Globus pallidus (tissue), 1 donor: ENCODE measurements around the gene CYP4F2.
"Not testable (repeated sequence)": the region's sequence is repeated elsewhere in the genome, so short reads cannot be mapped to it uniquely, and the experiment has no call there.

Source experiments
- DNase-seq: peaks from one replicate; pipeline ENCODE4 v3.0.0-alpha.2; 2015; ENCODE audit warnings: low spot score

Gene CYP4F2

DNA sequence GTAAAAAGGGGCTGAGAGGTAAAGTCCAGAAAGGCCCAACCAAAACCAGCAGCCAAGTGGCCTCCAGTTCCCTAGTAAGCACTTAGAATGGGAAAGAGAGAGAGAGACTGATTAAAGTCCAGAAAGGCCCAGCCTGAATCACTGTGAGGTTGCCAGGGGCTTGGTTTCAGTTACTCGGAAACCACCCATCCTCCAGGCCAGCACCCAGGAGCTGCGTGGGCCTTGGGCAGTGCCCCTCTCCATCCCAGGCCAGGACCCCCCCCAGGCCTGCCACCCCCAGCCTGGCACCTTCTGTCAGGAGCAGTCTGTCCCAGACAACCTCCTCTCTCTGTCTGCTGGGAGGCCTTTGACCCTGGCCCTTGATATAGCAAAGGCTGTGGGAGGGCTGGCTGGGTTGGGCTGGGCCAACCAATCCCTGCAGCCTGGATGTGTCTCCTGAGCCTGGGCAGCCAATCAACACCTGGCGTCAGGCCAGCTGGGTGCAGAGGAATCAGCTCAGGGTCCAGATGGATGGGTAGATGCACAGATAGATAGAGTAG, at the start of gene CYP4F2:
Gene CYP4F2, minus strand, starts transcription at position 337 of the 539 bp plus-strand sequence. CDS start 463 bp downstream, outside the sequence.
- no peak for DNase-seq

GRCh38 chr19:15945301-15945700, 47.4 kb upstream of the CYP4F2 start:
- no peak for DNase-seq

GRCh38 chr19:15944401-15944800, 46.5 kb upstream of the CYP4F2 start:
- DNase-seq = no peak

- DNase-seq = no peak
Observed at GRCh38 chr19:15937771-15938170, 39.9 kb upstream of the CYP4F2 start.

DNA sequence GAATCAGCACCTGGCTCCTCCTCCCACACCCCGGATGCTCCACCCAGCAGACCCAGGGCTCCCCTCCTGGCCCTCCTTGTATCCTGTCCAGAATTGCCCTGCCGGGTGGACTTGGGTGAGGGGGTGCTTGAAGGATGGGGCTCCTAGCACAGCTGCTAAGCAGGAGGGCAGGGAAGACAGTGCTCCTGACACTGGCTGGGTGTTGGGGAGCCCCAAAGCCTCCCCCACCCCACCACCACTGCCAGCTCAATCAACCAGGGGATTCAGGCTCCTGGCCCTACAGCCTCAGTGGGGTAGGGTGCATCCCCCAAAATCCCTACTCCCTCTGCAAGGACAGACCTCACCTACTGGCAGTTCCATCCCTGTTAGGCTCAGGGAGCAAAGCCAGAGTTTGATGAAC, 39.1 kb upstream of the CYP4F2 start:
- DNase-seq = no peak

DNA sequence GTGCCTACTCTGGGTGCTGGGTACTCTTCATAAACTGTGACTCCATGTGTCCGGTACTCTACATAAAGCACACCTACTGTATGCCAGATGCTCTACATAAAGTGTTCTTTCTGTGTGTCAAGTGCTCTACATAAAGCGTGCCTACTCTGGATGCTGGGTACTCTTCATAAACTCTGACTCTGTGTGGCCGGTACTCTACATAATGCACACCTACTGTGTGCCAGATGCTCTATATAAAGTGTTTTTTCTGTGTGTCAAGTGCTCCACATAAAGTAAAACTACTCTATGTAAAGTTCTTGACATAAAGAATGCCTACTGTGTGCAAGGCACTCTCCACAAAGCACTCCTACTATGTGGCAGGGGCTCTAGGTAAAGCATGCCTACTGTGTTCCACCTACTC, 38.3 kb upstream of the CYP4F2 start:
- no peak for DNase-seq

GRCh38 chr19:15935167-15935702, 37.4 kb upstream of the CYP4F2 start:
- peak; percentile 1 for DNase-seq

- DNase-seq = peak; percentile 43
Observed at GRCh38 chr19:15934332-15935078, 36.6 kb upstream of the CYP4F2 start, which contains the start of gene CYP4F11. Gene CYP4F11 (minus strand): TSS chr19:15934529. CDS start chr19:15934408, 121 bp downstream.

GRCh38 chr19:15933761-15934331, 36.0 kb upstream of the CYP4F2 start:
- not testable (repeated sequence) for DNase-seq

- no peak for DNase-seq
Observed at GRCh38 chr19:15928321-15928720, 30.4 kb upstream of the CYP4F2 start.

DNA sequence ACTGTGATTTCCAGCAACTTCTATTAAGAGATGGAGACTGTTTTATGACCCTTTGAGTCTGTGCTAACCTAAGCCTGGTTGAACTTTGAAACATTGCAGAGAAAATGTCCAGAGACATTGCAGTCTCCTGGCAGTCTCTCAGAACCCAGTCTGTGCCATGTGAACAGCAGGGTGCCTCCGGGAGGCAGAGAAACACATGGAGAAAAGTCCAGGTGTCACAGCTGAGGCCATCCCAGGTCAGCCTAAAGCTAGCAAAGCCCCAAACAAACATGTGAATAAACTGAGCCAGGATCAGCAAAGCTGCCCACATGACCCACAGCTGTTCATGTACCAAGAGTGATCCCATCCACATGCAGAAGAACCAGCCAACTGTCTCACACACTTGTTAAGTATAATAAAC, 28.6 kb upstream of the CYP4F2 start:
- DNase-seq = no peak

DNA sequence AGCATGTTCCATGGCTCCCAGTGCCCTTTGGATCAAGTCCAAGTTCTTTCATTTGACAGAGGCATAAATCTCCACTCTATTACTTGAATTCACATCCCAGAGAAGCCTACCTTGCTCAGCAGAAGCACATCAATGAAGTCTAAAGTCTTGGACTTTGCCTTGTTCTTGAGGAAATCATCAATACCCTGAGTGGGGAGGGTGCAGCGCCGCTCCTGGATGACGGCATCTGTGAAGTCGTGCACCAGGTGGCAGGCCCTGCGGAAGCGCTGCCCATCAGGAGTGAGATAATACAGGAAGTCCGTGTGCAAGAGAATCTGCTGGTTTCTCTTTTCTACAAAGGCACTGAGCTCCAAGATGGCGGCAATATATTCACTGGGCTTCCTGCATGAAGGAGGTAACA, 25.8 kb upstream of the CYP4F2 start:
- no peak for DNase-seq

DNA sequence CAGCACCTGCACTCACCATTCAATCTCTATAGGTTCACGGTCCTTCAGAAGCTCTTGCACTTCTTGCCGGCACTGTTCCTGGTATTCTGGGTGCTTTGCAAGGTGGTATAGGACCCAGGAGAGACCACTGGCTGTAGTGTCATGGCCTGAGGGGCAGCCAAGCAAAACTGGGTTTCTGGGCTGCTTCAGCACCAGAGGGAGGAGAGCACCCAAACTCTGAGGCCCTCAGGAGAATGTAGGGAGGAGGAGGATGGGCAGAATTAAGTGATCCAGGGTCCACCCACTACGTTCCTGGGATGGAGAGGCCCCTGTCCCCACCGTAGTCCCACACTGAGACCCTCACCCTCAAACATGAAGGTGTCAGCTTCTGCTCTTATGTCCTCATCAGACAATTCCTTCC, 24.1 kb upstream of the CYP4F2 start:
- DNase-seq = no peak

GRCh38 chr19:15919243-15919642, 21.4 kb upstream of the CYP4F2 start:
- DNase-seq = no peak

- no peak for DNase-seq
Observed at GRCh38 chr19:15915109-15915508, 17.2 kb upstream of the CYP4F2 start.

GRCh38 chr19:15913830-15914229, 16.0 kb upstream of the CYP4F2 start:
- DNase-seq = no peak

DNA sequence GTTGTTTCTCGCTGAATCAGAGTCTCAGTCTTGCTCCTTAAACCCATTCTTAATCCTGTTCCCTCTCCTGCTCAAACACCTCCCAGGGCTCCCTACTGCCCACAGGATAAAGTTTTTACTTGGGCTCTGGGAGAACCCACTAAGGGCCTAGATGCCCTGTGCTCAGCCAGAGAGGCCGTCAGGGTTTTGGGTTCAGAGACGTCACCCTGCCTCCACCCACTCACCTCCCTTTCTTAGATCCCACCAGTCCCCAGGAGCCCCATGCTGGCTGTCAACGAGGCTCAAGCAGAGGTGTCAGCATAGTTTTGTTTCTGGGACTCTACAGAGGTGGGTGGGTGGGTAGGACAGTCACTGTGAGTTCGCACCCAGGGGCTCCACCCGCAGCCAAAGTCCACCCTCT, 15.5 kb upstream of the CYP4F2 start:
- no peak for DNase-seq

- no peak for DNase-seq
Observed at GRCh38 chr19:15911599-15912235, 13.8 kb upstream of the CYP4F2 start.

GRCh38 chr19:15905026-15905425, 7.2 kb upstream of the CYP4F2 start:
- DNase-seq = no peak

GRCh38 chr19:15902898-15903297, 5.0 kb upstream of the CYP4F2 start:
- DNase-seq = not testable (repeated sequence)

- no peak for DNase-seq
Observed at GRCh38 chr19:15902254-15902653, 4.4 kb upstream of the CYP4F2 start.

DNA sequence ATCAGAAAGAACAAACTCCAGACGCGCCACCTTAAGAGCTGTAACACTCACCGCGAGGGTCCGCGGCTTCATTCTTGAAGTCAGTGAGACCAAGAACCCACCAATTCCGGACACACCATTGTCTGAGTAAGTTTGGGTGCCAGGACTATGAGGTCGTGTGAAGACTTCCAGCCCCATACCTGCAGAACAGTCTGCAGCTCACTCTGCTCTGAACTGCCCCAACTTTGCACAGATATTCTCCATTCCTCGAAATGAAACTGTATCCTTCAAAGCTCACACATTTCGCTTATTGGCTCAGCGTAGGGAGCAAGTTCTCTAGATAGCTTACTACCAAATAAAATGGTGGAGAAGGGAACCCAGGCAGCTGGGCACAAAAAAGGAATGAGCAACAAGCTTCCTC, 2.6 kb upstream of the CYP4F2 start:
- DNase-seq = no peak

DNA sequence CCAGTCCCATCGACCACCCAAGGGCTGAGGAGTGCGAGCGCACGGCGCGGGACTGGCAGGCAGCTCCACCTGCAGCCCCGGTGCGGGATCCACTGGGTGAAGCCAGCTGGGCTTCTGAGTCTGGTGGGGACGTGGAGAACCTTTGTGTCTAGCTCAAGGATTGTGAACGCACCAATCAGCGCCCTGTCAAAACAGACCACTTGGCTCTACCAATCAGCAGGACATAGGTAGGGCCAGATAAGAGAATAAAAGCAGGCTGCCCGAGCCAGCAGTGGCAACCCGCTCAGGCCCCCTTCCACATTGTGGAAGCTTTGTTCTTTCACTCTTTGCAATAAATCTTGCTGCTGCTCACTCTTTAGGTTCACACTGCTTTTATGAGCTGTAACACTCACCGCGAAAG, 2.2 kb upstream of the CYP4F2 start:
- not testable (repeated sequence) for DNase-seq
